Trophoblast cell (in vitro differentiated cells and primary cell): ENCODE results near the gene SGCB.

Source experiments
- DNase-seq, 2 donors: peaks; one replicate each; pipeline ENCODE4 v3.0.0-alpha.2; 2016
- H2AFZ ChIP-seq: 2 replicates; pipeline ENCODE4 v1.6.1; 2013; ENCODE audit warnings: low read length, moderate library complexity, mild to moderate bottlenecking; ENCODE audit not compliant: insufficient read depth, poor library complexity
- H2AK5ac ChIP-seq: 2 replicates; pipeline ENCODE4 v1.6.1; 2013; ENCODE audit warnings: mild to moderate bottlenecking, low read length
- H2BK120ac ChIP-seq: 2 replicates; pipeline ENCODE4 v1.6.1; 2013; ENCODE audit warnings: low read length, mild to moderate bottlenecking, moderate library complexity; ENCODE audit not compliant: insufficient read depth, poor library complexity
- H2BK12ac ChIP-seq: 2 replicates; pipeline ENCODE4 v1.6.1; 2013; ENCODE audit warnings: mild to moderate bottlenecking, low read length, moderate library complexity
- H2BK5ac ChIP-seq: 2 replicates; pipeline ENCODE4 v1.6.1; 2013; ENCODE audit warnings: low read length, low read depth, moderate library complexity, mild to moderate bottlenecking; ENCODE audit not compliant: poor library complexity
- H3K14ac ChIP-seq: 2 replicates; pipeline ENCODE4 v1.6.1; 2013; ENCODE audit warnings: mild to moderate bottlenecking, low read length
- H3K18ac ChIP-seq: 2 replicates; pipeline ENCODE4 v1.6.1; 2013; ENCODE audit warnings: mild to moderate bottlenecking, low read length
- H3K23ac ChIP-seq: 2 replicates; pipeline ENCODE4 v1.6.1; 2013; ENCODE audit warnings: low read length
- H3K27ac ChIP-seq: 2 replicates; pipeline ENCODE4 v1.5.1; 2013; ENCODE audit warnings: low read depth, mild to moderate bottlenecking, inconsistent platforms, low read length, moderate library complexity
- H3K27me3 ChIP-seq: 2 replicates; pipeline ENCODE4 v1.6.1; 2013; ENCODE audit warnings: inconsistent platforms, mild to moderate bottlenecking, low read length, moderate library complexity; ENCODE audit not compliant: insufficient read depth
- H3K36me3 ChIP-seq, 2 experiments: 1 replicate in 1 of 2; 2 replicates in 1 of 2; pipeline ENCODE4 v1.6.1; 2013; ENCODE audit warnings: low read length in 2 of 2, mild to moderate bottlenecking in 2 of 2, moderate library complexity in 1 of 2; ENCODE audit not compliant: insufficient read depth in 2 of 2, control insufficient read depth in 1 of 2
- H3K4ac ChIP-seq: 2 replicates; pipeline ENCODE4 v1.6.1; 2013; ENCODE audit warnings: low read depth, mild to moderate bottlenecking, low read length, moderate library complexity
- H3K4me1 ChIP-seq, 2 experiments: 1 replicate in 1 of 2; 2 replicates in 1 of 2; pipeline ENCODE4 v1.6.1; 2013; ENCODE audit warnings: low read length in 2 of 2, mild to moderate bottlenecking in 2 of 2, moderate library complexity in 1 of 2; ENCODE audit not compliant: insufficient read depth in 2 of 2, control insufficient read depth in 1 of 2
- H3K4me2 ChIP-seq: 2 replicates; pipeline ENCODE4 v1.6.1; 2013; ENCODE audit warnings: inconsistent platforms, mild to moderate bottlenecking, low read length, moderate library complexity
- H3K4me3 ChIP-seq: 2 replicates; pipeline ENCODE4 v1.5.1; 2013; ENCODE audit warnings: mild to moderate bottlenecking, low read depth, low read length, inconsistent platforms
- H3K79me1 ChIP-seq: one replicate; pipeline ENCODE4 v1.6.1; 2013; ENCODE audit warnings: low read length
- H3K79me2 ChIP-seq: 2 replicates; pipeline ENCODE4 v1.6.1; 2013; ENCODE audit warnings: low read length, mild to moderate bottlenecking; ENCODE audit not compliant: control insufficient read depth, insufficient read depth, poor library complexity
- H3K9ac ChIP-seq: 2 replicates; pipeline ENCODE4 v1.6.1; 2013; ENCODE audit warnings: mild to moderate bottlenecking, low read length
- H3K9me3 ChIP-seq: 2 replicates; pipeline ENCODE4 v1.6.1; 2013; ENCODE audit warnings: low read depth, mild to moderate bottlenecking, control low read depth, inconsistent platforms, low read length; ENCODE audit not compliant: insufficient read depth
- H4K12ac ChIP-seq: 2 replicates; pipeline ENCODE4 v1.6.1; 2013; ENCODE audit warnings: low read depth, mild to moderate bottlenecking, low read length, moderate library complexity
- H4K8ac ChIP-seq: 2 replicates; pipeline ENCODE4 v1.6.1; 2013; ENCODE audit warnings: low read depth, mild to moderate bottlenecking, low read length, moderate library complexity
- H4K91ac ChIP-seq: one replicate; pipeline ENCODE4 v1.6.1; 2013; ENCODE audit warnings: low read depth, mild to moderate bottlenecking, low read length, moderate library complexity
- WGBS: extraction: QIAGEN DNeasy Blood & Tissue Kit; methylation state at CpG from one replicate; pipeline ENCODE4 v1.1.7; 2013; ENCODE audit warnings: missing lambda C conversion rate; ENCODE audit not compliant: insufficient read length, insufficient coverage; ENCODE audit errors: extremely low coverage; 5-methylcytosine and 5-hydroxymethylcytosine counted together

Gene SGCB

DNA sequence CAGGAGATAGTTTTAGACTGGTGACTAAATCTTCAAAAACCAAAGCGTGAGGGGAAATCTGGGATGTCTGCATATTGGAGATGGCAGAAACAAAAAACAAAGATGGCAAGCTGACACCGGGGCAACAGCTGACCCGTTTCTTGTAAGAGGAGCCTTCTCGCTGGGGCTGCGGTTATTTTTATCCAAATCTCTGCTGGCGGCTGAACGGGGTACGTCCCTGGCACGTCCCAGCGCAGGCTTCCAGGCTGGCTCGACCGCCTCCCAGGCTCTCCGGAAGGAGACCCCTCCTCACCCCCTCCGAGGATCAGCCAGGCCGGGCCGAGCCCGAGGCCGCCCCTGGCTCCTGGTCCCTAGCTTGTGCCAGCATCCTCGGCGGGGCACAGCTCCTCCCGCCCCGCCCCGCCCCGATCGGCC is 403 bp downstream of the SGCB start:
- Histone ChIP-seq H2BK5ac (no peak overlapping the region), H2BK120ac (peak overlapping the region; percentile 0), H2AFZ (peak overlapping the region; percentile 87), H2AK5ac (no peak overlapping the region), H3K4me3 (peak overlapping the region; percentile 83), H4K91ac (peak overlapping the region; percentile 45), H3K18ac (no peak overlapping the region), H3K27ac (no peak overlapping the region), H4K12ac (peak overlapping the region; percentile 63), H3K27me3 (no peaks in the 10 kb centered on the region), H3K79me1 (peaks cover 5% of the 10 kb centered on the region), H3K4me1 (peaks cover 0 to 2% of the 10 kb centered on the region in 2 experiments), H4K8ac (peak overlapping the region; percentile 55), H3K36me3 (no peaks in the 10 kb centered on the region), H3K4me2 (peak overlapping the region; percentile 84), H3K79me2 (peaks cover 2% of the 10 kb centered on the region), H2BK12ac (no peak overlapping the region), H3K4ac (no peak overlapping the region), H3K23ac (no peak overlapping the region), H3K14ac (no peak overlapping the region), H3K9me3 (no peaks in the 10 kb centered on the region), H3K9ac (peak overlapping the region; percentile 67)
- DNase-seq, result no peak
- no CpG with 5 or more reads among the region's 25 CpGs for WGBS

DNA sequence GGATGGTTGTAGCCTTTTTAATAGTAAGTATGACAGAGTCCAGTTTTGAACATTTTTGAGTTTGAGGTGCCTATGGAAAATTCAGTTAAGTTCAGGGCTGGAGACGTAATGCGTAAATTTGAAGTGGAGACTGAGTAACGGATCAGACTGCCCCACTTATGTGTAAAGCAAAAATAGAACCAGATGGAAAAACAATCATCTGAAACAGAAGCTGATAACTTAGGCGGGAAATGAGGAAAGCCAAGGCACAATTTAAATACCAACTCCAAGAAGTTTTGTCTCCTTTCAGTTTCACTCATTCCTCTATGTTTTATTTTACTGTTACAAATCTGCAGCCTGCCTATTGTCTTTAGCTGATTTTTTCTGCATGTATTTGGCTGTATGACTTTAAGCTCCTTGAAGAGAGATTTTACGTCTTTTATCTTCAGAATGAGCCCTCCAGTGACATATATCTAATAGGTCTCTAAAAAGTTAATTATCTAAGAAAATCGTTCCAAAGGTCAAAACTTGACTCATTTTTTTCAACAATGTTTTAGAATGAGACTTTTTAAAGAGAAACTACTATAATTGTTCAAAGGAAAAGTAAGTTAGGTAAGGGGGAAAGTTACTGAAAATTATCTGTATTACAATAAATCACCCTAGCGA is 1.1 kb downstream of the SGCB start:
- H4K91ac ChIP-seq, result no peak overlapping the region
- H3K4ac ChIP-seq, result no peak overlapping the region
- H3K4me2 ChIP-seq, result no peak overlapping the region
- H3K9ac ChIP-seq, result no peak overlapping the region
- no peak overlapping the region for H2BK5ac ChIP-seq
- H3K27ac ChIP-seq, result no peak overlapping the region
- no peaks in the 10 kb centered on the region for H3K36me3 ChIP-seq
- no peak overlapping the region for H2AFZ ChIP-seq
- peaks cover 0 to 2% of the 10 kb centered on the region in 2 experiments for H3K4me1 ChIP-seq
- peaks cover 5% of the 10 kb centered on the region for H3K79me1 ChIP-seq
- WGBS, result no CpG with 5 or more reads among the region's 7 CpGs
- H3K18ac ChIP-seq, result no peak overlapping the region
- no peak overlapping the region for H3K23ac ChIP-seq
- DNase-seq, result no peak
- no peak overlapping the region for H3K14ac ChIP-seq
- no peaks in the 10 kb centered on the region for H3K27me3 ChIP-seq
- H2BK120ac ChIP-seq, result no peak overlapping the region
- H2AK5ac ChIP-seq, result no peak overlapping the region
- no peaks in the 10 kb centered on the region for H3K9me3 ChIP-seq
- no peak overlapping the region for H3K4me3 ChIP-seq
- peaks cover 2% of the 10 kb centered on the region for H3K79me2 ChIP-seq
- no peak overlapping the region for H2BK12ac ChIP-seq
- no peak overlapping the region for H4K8ac ChIP-seq
- H4K12ac ChIP-seq, result no peak overlapping the region

DNA sequence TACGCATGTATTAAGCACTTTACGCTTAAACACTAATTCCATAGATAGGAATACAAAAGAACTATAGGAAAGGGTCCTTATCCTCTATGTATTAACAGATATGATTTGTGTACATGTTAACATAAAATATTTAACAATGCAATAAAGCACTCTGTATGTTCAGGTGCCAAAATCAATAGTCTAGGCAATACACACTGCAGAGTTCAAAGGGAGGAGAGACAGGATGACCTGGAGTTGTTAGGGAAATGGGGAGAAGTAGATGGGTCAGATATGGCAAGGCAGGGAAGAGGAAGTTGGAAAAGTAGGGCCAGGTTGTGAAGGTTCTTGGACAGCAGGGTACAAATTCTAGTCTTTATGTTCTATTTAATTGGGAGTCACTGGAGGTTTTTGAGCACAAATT is 2.9 kb downstream of the SGCB start:
- no peak overlapping the region for H3K4me3 ChIP-seq
- WGBS, result no CpG with 5 or more reads among the region's 2 CpGs
- H4K12ac ChIP-seq, result no peak overlapping the region
- no peak for DNase-seq
- H3K4me1 ChIP-seq, result peaks cover 0 to 2% of the 10 kb centered on the region in 2 experiments
- H3K27ac ChIP-seq, result no peak overlapping the region
- peaks cover 5% of the 10 kb centered on the region for H3K79me1 ChIP-seq
- H3K4me2 ChIP-seq, result no peak overlapping the region
- H2AK5ac ChIP-seq, result no peak overlapping the region
- no peak overlapping the region for H3K23ac ChIP-seq
- H3K4ac ChIP-seq, result no peak overlapping the region
- H3K9me3 ChIP-seq, result no peaks in the 10 kb centered on the region
- no peak overlapping the region for H3K18ac ChIP-seq
- H3K9ac ChIP-seq, result no peak overlapping the region
- no peak overlapping the region for H3K14ac ChIP-seq
- no peaks in the 10 kb centered on the region for H3K27me3 ChIP-seq
- H2BK5ac ChIP-seq, result no peak overlapping the region
- no peak overlapping the region for H2BK120ac ChIP-seq
- no peaks in the 10 kb centered on the region for H3K36me3 ChIP-seq
- H2BK12ac ChIP-seq, result no peak overlapping the region
- peaks cover 2% of the 10 kb centered on the region for H3K79me2 ChIP-seq
- H4K91ac ChIP-seq, result no peak overlapping the region
- no peak overlapping the region for H2AFZ ChIP-seq
- no peak overlapping the region for H4K8ac ChIP-seq

DNA sequence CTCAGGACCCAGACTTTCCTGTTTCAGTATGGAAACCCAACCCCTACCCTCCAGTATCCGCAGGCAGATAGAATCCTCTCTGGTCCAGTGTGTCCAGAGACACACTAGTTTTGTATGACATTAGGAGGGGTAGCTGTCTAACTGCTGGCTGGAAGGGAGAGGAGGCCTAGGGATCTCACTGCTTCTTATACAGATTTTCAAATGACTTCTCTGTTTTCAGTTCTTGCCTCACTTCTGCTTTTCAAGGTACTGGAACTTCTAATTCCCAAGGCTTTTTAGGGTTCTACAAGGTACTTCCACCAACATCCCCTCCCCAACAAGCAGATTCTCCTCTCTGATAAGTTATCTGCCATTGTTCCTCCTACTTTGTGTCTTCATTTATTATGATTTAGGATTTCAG is 6.1 kb downstream of the SGCB start:
- Histone ChIP-seq H4K8ac (no peak overlapping the region), H3K18ac (no peak overlapping the region), H2BK12ac (no peak overlapping the region), H2BK120ac (no peak overlapping the region), H3K4me1 (no peaks in the 10 kb centered on the region), H4K91ac (no peak overlapping the region), H4K12ac (no peak overlapping the region), H3K79me2 (no peaks in the 10 kb centered on the region), H3K23ac (no peak overlapping the region), H2AK5ac (no peak overlapping the region), H3K27ac (no peak overlapping the region), H3K36me3 (no peaks in the 10 kb centered on the region), H3K79me1 (no peaks in the 10 kb centered on the region), H3K4me2 (no peak overlapping the region), H2BK5ac (no peak overlapping the region), H3K14ac (no peak overlapping the region), H3K27me3 (no peaks in the 10 kb centered on the region), H3K9ac (no peak overlapping the region), H3K4ac (no peak overlapping the region), H3K9me3 (no peaks in the 10 kb centered on the region), H3K4me3 (no peak overlapping the region), H2AFZ (no peak overlapping the region)
- WGBS, result no CpG with 5 or more reads among the region's 1 CpG
- no peak for DNase-seq
